K562 (cell line): Measurements from ENCODE around the gene NUDT14. TPM values are rescaled to one million over a fixed set of nuclear protein-coding genes. Genes with fewer than 3 reads are reported as not detected.

Experiments
- ATAC-seq: fragments of 200-7000 bp; cut with Tn5 transposase; 3 replicates; pipeline ENCODE4 v1.9.1; 2020; ENCODE audit warnings: moderate library complexity
- BruUV-seq: library from RNA; stranded (reverse); fragments of 400-500 nt; replicated peaks from 2 replicates; lab custom pipeline; 2021; lab: Mats Ljungman, UMichigan
- CTCF ChIA-PET: fragments of 300-600 bp; formaldehyde crosslinking; extraction: SDS; loops from one replicate; lab custom pipeline; 2021; ENCODE audit warnings: low intra/inter-chr PET ratio; lab: Yijun Ruan, JAX
- POLR2A ChIA-PET: fragments of 300-600, 350-650 bp; sonication (Branson Sonifier 250); formaldehyde crosslinking; extraction: SDS; loops from one replicate; lab custom pipeline; 2021; ENCODE audit warnings: antibody characterized with exemption, inconsistent platforms; lab: Yijun Ruan, JAX
- DNase-seq, 4 experiments: peaks; one replicate each; pipeline versions ENCODE4 v3.0.0 to v3.0.0-alpha.2; 2011 to 2018; ENCODE audit warnings: low spot score in 3 of 4, mixed read lengths in 3 of 4; ENCODE audit errors: extremely low read depth in 1 of 4
- FAIRE-seq: peaks from 2 replicates; lab custom pipeline; 2011; peaks lifted over from hg19 to GRCh38; lab: Jason Lieb, UNC
- H2AFZ ChIP-seq: 2 replicates; pipeline ENCODE4 v1.6.0; 2011; ENCODE audit warnings: low read depth, low read length, control low read depth, inconsistent platforms
- H3K27ac ChIP-seq: fragments of 200-600 bp; 3 replicates; pipeline ENCODE4 v1.8.0; 2011; ENCODE audit warnings: low read depth, mild to moderate bottlenecking, control low read depth, inconsistent platforms, low read length, moderate library complexity, mixed read lengths; ENCODE audit errors: extremely low read depth
- H3K27me3 ChIP-seq, 2 experiments: fragments of 300-600 bp in 1 of 2; 2 replicates in 1 of 2; 3 replicates in 1 of 2; pipeline versions ENCODE4 v1.6.0 to v1.8.0; 2011; ENCODE audit warnings: inconsistent platforms in 2 of 2, low read length in 2 of 2, mild to moderate bottlenecking in 1 of 2, mixed read lengths in 1 of 2, moderate library complexity in 1 of 2; ENCODE audit not compliant: control insufficient read depth in 2 of 2, insufficient read depth in 2 of 2
- H3K36me3 ChIP-seq: fragments of 300-600 bp; 3 replicates; pipeline ENCODE4 v1.8.0; 2011; ENCODE audit warnings: mild to moderate bottlenecking, low read length, inconsistent platforms; ENCODE audit not compliant: control insufficient read depth, insufficient read depth
- H3K4me1 ChIP-seq, 2 experiments: fragments of 200-600 bp in 1 of 2; replicated peaks in 1 of 2; 2 replicates in 1 of 2; 3 replicates in 1 of 2; pipeline versions ENCODE4 v1.5.1 to v1.8.0; 2011; ENCODE audit warnings: inconsistent platforms in 2 of 2, low read length in 2 of 2, mild to moderate bottlenecking in 1 of 2, mixed read lengths in 1 of 2, moderate library complexity in 1 of 2; ENCODE audit not compliant: control insufficient read depth in 2 of 2, insufficient read depth in 2 of 2
- H3K4me2 ChIP-seq: 2 replicates; pipeline ENCODE4 v1.6.1; 2011; ENCODE audit warnings: low read length, control low read depth, inconsistent platforms, mixed read lengths; ENCODE audit not compliant: insufficient read depth
- H3K4me3 ChIP-seq: fragments of 200-600 bp; sonication (generic), shearing (Covaris generic); 2 replicates; pipeline ENCODE4 v1.5.1; 2016; ENCODE audit warnings: control low read depth, inconsistent platforms
- H3K79me2 ChIP-seq: fragments of 200-600 bp; 3 replicates; pipeline ENCODE4 v1.8.0; 2011; ENCODE audit warnings: low read length, inconsistent platforms; ENCODE audit not compliant: control insufficient read depth, insufficient read depth
- H3K9ac ChIP-seq, 2 experiments: 2 replicates each; pipeline versions ENCODE4 v1.6.0 to v1.6.1; 2011; ENCODE audit warnings: low read depth in 2 of 2, low read length in 2 of 2, control low read depth in 1 of 2, inconsistent platforms in 1 of 2, mild to moderate bottlenecking in 1 of 2, mixed read lengths in 1 of 2; ENCODE audit not compliant: insufficient read depth in 1 of 2
- H3K9me1 ChIP-seq: one replicate; pipeline ENCODE4 v1.6.0; 2011; ENCODE audit warnings: inconsistent platforms, mild to moderate bottlenecking, low read length, moderate library complexity; ENCODE audit not compliant: control insufficient read depth, insufficient read depth
- H3K9me3 ChIP-seq: replicated peaks from 2 replicates; pipeline ENCODE4 v1.5.1; 2011; ENCODE audit warnings: low read depth, low read length, inconsistent platforms; ENCODE audit not compliant: control insufficient read depth, insufficient read depth
- H4K20me1 ChIP-seq: replicated peaks from 2 replicates; pipeline ENCODE4 v1.6.1; 2011; ENCODE audit warnings: low read length, inconsistent platforms, mixed read lengths; ENCODE audit not compliant: control insufficient read depth, insufficient read depth
- CEBPB ChIP-seq: fragments of 450-650 bp; IDR thresholded peaks from 2 replicates; pipeline ENCODE4 v1.6.1; 2016; ENCODE audit warnings: missing genetic modification characterization, missing compliant biosample characterization
- ETS1 ChIP-seq: conservative IDR thresholded peaks from 2 replicates; pipeline ENCODE4 v1.6.1; 2011; ENCODE audit warnings: low read depth, mild to moderate bottlenecking, low read length; ENCODE audit not compliant: control insufficient read depth
- ZBTB43 ChIP-seq: sonication (generic); formaldehyde crosslinking; IDR thresholded peaks from 2 replicates; pipeline ENCODE4 v1.8.0; 2023; ENCODE audit warnings: mild to moderate bottlenecking, missing genetic modification reagents
- WGBS: fragments of 100-300 bp; shearing (Covaris generic); methylation state at CpG from one replicate; pipeline ENCODE4 v1.1.6; 2016; ENCODE audit warnings: low coverage, mixed read lengths; ENCODE audit not compliant: insufficient coverage; ENCODE audit errors: missing lambda C conversion rate; 5-methylcytosine and 5-hydroxymethylcytosine counted together
- in situ Hi-C: fragments of 300-500 bp; cut with MboI; formaldehyde crosslinking; loops from 4 replicates; pipeline ENCODE4 v1.15.0; 2018; ENCODE audit warnings: inconsistent platforms, mixed read lengths
- intact Hi-C: fragments of 100-400 bp; cut with micrococcal nuclease; formaldehyde crosslinking; loops from 2 replicates; pipeline ENCODE4 v1.14.2; 2022
- polyA plus RNA-seq, 8 experiments: library from polyadenylated mRNA; depleted of rRNA in 4 of 8; stranded (reverse) in 5 of 8; unstranded in 3 of 8; fragments of >200 nt; fragmentation: Nextera tagmentation in 2 of 8; fragmentation: Illumina TruSeq in 1 of 8; extraction: Ambion mirVana in 2 of 8; extraction: Trizol in 1 of 8; gene quantifications; 2 replicates each; pipeline versions ENCODE4 v1.2.1 to v1.2.3, GENCODE V29; 2011 to 2014; ENCODE audit warnings: inconsistent platforms in 1 of 8, missing spikeins in 1 of 8
- total RNA-seq, 7 experiments: library from RNA; depleted of rRNA in 6 of 7; stranded (reverse); fragments of >200 nt in 6 of 7; fragmentation: Illumina TruSeq in 2 of 7; extraction: Trizol in 2 of 7; gene quantifications; 2 replicates each; pipeline versions ENCODE4 v1.2.1 to v1.2.3, GENCODE V29; 2011 to 2021; ENCODE audit warnings: low replicate concordance in 1 of 7

Gene NUDT14
- total and polyA plus RNA-seq, 9 of the 15 experiments (the other 6 are each of a cell fraction or from before 2014, with no cell fraction given) = 0.14 to 16.3 (median 8.2) TPM

- H3K27me3 ChIP-seq = peaks cover 0 to 4% of the 10 kb centered on the region in 2 experiments; a peak in 1 of 5 replicates
- no peak for FAIRE-seq
- DNase-seq = no peak
- H3K36me3 ChIP-seq = peaks cover under 1% of the 10 kb centered on the region; the same call in 1 of the 3 replicates
- TF ChIP-seq CEBPB (tag) (0 out of 2 replicates have a peak, but pooled peaks have one; percentile 38), ZBTB43 (CRISPR knock-in tag) (no peak), ETS1 (no peak)
- H3K27ac ChIP-seq = no peak overlapping the region
- ChIA-PET POLR2A (interaction anchor here (0.8 kb wide), 1 partner anchor 18 kb away, joined by 4 read pairs; no protein-coding TSS in a partner anchor), CTCF (no interaction called here)
- in situ Hi-C loops (no loop called here), intact Hi-C loops (no loop called here)
- H3K9me3 ChIP-seq = no peaks in the 10 kb centered on the region
- no peak overlapping the region for H3K4me2 ChIP-seq
- peaks cover 0 to 25% of the 10 kb centered on the region in 2 experiments; a peak in 2 of 5 replicates for H3K4me1 ChIP-seq
- no peak for ATAC-seq
- H3K9ac ChIP-seq = no peak overlapping the region
- BruUV-seq = no TSS peak
- no peak overlapping the region for H3K4me3 ChIP-seq
- no peaks in the 10 kb centered on the region for H3K79me2 ChIP-seq
- WGBS = 40% methylated on average over 7 of the region's 14 CpGs
- no peak overlapping the region for H2AFZ ChIP-seq
- no peaks in the 10 kb centered on the region for H4K20me1 ChIP-seq
- H3K9me1 ChIP-seq = no peaks in the 10 kb centered on the region
These were observed 45.3 kb downstream of the NUDT14 start for GRCh38 chr14:105135700-105136395.
